GM13977 (cell line): ENCODE results near the gene REXO5.

Experiments
- DNase-seq: peaks from one replicate; pipeline ENCODE4 v3.0.0; 2012; ENCODE audit warnings: low spot score
- in situ Hi-C: fragments of 300-500 bp; cut with MboI; formaldehyde crosslinking; loops from one replicate; pipeline ENCODE4 v1.12.0; 2022; ENCODE audit warnings: low sequenced_read_pairs, low pct_unique_long_range_greater_than_20kb, mixed read lengths, inconsistent platforms; ENCODE audit not compliant: unreplicated experiment
- TF ChIP-seq, protein P1 (sequence below): IDR thresholded peaks from 2 replicates; pipeline ENCODE4 v1.5.1; 2012; ENCODE audit warnings: mild to moderate bottlenecking, control low read depth; ENCODE audit not compliant: insufficient read depth; ENCODE audit errors: extremely low read depth, missing control alignments

The REXO5 gene

DNA sequence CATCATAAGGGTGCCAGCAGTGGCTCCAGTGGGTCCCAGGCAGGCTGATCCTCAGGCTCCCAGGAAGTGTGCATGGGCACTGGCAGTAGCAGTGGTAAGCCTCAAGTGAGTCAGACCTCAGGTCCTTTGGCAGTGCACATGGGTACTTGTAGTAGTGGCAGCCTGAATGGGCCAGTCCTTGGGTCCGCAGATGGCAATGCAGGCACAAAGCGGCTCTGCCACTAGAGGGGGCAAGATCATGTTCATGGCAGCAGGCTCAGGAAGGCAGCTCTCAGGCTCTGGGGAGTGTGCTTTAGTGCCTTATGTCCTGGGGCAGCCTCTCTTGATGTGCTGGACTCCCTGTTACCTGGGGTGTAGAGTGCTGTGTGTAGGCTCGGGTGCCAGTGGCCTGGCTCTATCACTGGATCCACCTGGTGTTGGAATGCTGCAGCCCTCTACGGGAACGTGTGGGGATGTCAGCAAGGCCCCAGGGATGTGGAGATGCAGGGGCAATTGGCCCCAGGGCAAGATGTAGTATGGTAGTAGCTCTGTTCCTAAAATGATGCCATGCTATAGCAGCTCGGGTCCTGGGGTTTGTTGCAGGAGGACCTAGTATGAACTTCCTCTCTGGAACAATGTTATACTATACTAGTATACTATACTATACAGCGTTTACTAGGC is 31.5 kb upstream of the REXO5 start:
- TF ChIP-seq, protein P1, sequence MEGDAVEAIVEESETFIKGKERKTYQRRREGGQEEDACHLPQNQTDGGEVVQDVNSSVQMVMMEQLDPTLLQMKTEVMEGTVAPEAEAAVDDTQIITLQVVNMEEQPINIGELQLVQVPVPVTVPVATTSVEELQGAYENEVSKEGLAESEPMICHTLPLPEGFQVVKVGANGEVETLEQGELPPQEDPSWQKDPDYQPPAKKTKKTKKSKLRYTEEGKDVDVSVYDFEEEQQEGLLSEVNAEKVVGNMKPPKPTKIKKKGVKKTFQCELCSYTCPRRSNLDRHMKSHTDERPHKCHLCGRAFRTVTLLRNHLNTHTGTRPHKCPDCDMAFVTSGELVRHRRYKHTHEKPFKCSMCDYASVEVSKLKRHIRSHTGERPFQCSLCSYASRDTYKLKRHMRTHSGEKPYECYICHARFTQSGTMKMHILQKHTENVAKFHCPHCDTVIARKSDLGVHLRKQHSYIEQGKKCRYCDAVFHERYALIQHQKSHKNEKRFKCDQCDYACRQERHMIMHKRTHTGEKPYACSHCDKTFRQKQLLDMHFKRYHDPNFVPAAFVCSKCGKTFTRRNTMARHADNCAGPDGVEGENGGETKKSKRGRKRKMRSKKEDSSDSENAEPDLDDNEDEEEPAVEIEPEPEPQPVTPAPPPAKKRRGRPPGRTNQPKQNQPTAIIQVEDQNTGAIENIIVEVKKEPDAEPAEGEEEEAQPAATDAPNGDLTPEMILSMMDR: peak; percentile 80
- in situ Hi-C loops: no loop called here
- DNase-seq: peak; percentile 59

DNA sequence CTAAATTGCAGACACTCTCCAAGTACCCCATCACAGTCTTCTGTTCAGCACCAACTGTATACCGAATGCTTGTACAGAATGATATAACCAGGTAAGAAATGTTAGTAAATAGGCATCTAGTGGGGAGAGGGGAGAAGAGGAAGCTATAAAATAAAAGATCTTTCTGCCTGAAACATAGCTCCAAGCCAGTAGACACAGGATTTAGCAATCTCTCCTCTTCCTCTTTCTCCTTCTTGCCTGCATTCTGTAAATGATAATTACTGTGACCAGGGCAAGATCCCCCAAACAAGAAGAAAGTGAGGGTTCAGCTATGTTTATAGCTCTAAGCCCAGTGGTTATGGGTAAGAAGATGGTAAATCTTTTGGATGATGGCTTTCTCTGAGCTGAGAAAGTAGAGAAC is 24.6 kb upstream of the REXO5 start:
- no peak for DNase-seq
- in situ Hi-C loops: no loop called here
- TF ChIP-seq, protein P1: no peak

DNA sequence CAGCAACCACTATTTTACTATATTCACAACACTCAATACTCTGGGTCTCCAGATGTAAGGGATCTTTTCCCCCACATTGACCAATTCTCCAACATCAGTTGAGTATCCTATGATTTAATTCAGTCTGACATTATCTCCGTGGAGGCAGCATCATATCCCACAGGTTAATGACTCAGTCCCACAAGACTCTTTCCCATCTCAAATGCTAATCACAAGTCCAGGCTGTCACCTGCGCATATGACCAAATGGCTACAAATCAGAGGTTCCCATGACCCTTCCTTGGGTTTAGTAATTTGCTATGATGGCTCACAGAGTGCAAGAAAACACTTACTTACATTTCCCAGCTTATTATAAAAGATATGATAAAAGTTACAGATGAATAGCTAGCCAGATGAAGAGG is 23.9 kb upstream of the REXO5 start:
- TF ChIP-seq, protein P1: no peak
- no peak for DNase-seq
- in situ Hi-C loops: no loop called here

DNA sequence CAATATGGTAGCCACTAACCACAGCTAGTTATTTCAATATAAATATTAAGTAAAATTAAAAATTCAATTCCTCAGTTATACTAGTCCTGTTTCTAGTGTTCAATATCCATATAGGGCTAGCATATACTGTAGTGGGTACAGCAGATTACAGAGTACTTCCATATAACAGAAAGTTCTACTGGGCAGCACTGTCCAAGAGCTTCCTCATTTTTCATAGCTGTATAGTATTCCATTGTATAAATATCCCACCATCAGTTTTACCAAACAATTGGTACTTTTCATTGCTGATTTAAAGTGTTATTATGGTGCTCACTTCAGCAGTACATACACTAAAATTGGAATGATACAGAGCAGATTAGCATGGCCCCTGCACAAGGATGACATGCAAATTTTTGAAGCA is 22.1 kb upstream of the REXO5 start:
- in situ Hi-C loops: no loop called here
- DNase-seq: no peak
- TF ChIP-seq, protein P1: no peak

DNA sequence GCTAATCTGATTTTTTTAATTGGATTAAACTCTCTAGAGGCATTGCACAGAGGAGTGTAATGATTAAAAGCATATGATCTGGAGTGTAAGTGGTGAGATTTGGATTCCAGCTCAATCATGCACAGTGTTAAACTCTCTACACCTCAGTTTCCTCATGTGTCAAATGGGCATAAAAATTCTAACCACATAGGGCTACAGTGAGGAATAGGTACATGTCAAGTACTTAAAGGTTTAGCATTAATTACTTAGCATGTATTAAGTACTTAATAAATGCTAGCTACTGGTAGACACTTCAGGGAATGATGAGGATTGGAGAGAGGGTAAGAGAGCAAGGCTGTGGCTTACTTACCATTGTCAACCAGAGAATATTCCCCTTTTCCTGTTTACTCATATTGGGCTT is 17.2 kb upstream of the REXO5 start:
- no peak for DNase-seq
- TF ChIP-seq, protein P1: no peak
- in situ Hi-C loops: no loop called here

DNA sequence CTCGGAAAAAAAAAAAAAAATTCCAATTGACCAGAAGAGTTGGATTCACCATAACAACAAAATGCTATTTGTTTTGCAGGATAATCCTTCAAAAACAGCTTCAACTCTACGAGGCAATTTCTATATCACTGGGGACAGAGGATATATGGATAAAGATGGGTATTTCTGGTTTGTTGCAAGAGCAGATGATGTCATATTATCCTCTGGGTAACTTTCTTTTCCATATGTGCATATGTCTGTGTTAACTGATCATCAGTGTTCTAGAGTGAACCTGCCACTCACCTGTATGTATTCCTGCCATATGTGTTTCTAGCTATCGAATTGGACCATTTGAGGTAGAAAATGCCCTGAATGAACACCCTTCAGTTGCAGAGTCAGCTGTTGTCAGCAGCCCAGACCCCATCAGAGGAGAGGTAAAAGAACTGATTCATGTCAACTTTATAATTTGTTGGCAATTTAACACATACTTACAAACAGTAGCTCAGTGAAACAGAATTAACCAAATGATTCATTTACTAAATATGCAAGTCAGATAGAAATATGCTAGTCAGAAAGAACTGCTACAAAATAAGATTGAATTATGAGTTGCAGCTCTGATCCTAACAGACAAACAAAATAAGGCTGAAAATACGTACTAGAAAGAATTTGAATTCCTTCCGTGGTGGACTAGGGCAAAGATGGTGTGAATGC is 14.3 kb upstream of the REXO5 start:
- no peak for DNase-seq
- TF ChIP-seq, protein P1: no peak
- in situ Hi-C loops: no loop called here
